ENCODE results near the gene UNC93B1.
"Not testable (repeated sequence)": the region's sequence is repeated elsewhere in the genome, so short reads cannot be mapped to it uniquely, and the experiment has no call there.

Gene UNC93B1

GRCh38 chr11:67990546-67991346, 13.2 kb downstream of the UNC93B1 start:
- DNase-seq: not testable (repeated sequence)

GRCh38 chr11:67985302-67985701, 18.6 kb downstream of the UNC93B1 start:
- DNase-seq: not testable (repeated sequence)

GRCh38 chr11:67983951-67984350, 19.9 kb downstream of the UNC93B1 start:
- DNase-seq: no peak

- not testable (repeated sequence) for DNase-seq
Observed at GRCh38 chr11:67982255-67982857, 21.5 kb downstream of the UNC93B1 start.

GRCh38 chr11:67981226-67981625, 22.7 kb downstream of the UNC93B1 start:
- DNase-seq: not testable (repeated sequence)

- DNase-seq: not testable (repeated sequence)
Observed at GRCh38 chr11:67978766-67979418, 25.0 kb downstream of the UNC93B1 start.

- DNase-seq: not testable (repeated sequence)
Observed at GRCh38 chr11:67974746-67975145, 29.2 kb downstream of the UNC93B1 start.

GRCh38 chr11:67965830-67966348, 38.0 kb downstream of the UNC93B1 start:
- not testable (repeated sequence) for DNase-seq

- not testable (repeated sequence) for DNase-seq
Observed at GRCh38 chr11:67964746-67965145, 39.2 kb downstream of the UNC93B1 start.

- not testable (repeated sequence) for DNase-seq
Observed at GRCh38 chr11:67963879-67964278, 40.0 kb downstream of the UNC93B1 start.

- not testable (repeated sequence) for DNase-seq
Observed at GRCh38 chr11:67963217-67963616, 40.7 kb downstream of the UNC93B1 start.

- not testable (repeated sequence) for DNase-seq
Observed at GRCh38 chr11:67956236-67956635, 47.7 kb downstream of the UNC93B1 start.

- peak; percentile 53 for DNase-seq
Observed at GRCh38 chr11:67955461-67956007, 48.4 kb downstream of the UNC93B1 start.

- DNase-seq: not testable (repeated sequence)
Observed at GRCh38 chr11:67954971-67955370, 48.9 kb downstream of the UNC93B1 start.

- not testable (repeated sequence) for DNase-seq
Observed at GRCh38 chr11:67954251-67954650, 49.6 kb downstream of the UNC93B1 start.

- not testable (repeated sequence) for DNase-seq
Observed at GRCh38 chr11:67950705-67951104, 53.2 kb downstream of the UNC93B1 start.

- not testable (repeated sequence) for DNase-seq
Observed at GRCh38 chr11:67947785-67948184, 56.1 kb downstream of the UNC93B1 start.

GRCh38 chr11:67946403-67946802, 57.5 kb downstream of the UNC93B1 start:
- not testable (repeated sequence) for DNase-seq

- DNase-seq: not testable (repeated sequence)
Observed at GRCh38 chr11:67943406-67943805, 60.5 kb downstream of the UNC93B1 start.
